ENCODE data around the gene SAP30BP. TPM values are rescaled to one million over a fixed set of nuclear protein-coding genes. Genes with fewer than 3 reads are reported as not detected.

Gene SAP30BP
- total and polyA plus RNA-seq, 2 of the 13 experiments (the other 11 are each of a cell fraction or from before 2014, with no cell fraction given): 67.7 to 99.4 TPM

- TF ChIP-seq ELK4 (CRISPR knock-in tag; IDR thresholded peaks at IDR 0.05; ENCODE audit: borderline replicate concordance) (no peak), ZNF557 (CRISPR knock-in tag; IDR thresholded peaks at IDR 0.05) (no peak), ZNF75D (CRISPR knock-in tag; IDR thresholded peaks at IDR 0.05; ENCODE audit: borderline replicate concordance) (no peak), FOXP1 (IDR thresholded peaks at IDR 0.05) (no peak), FOXP1 (CRISPR knock-in tag; IDR thresholded peaks at IDR 0.05) (no peak), ZNF768 (CRISPR knock-in tag; IDR thresholded peaks at IDR 0.05) (peak; percentile 9; the same call in 1 of the 2 replicates), ZNF274 (CRISPR knock-in tag; IDR thresholded peaks at IDR 0.05) (peak; percentile 48; the same call in 1 of the 2 replicates), SALL2 (CRISPR knock-in tag; IDR thresholded peaks at IDR 0.05) (peak; percentile 61; the same call in 1 of the 2 replicates), CENPBD1 (CRISPR knock-in tag; IDR thresholded peaks at IDR 0.05; ENCODE audit: borderline replicate concordance, low read depth) (no peak), ZBTB8A (CRISPR knock-in tag; IDR thresholded peaks at IDR 0.05; ENCODE audit: borderline replicate concordance, low read depth) (no peak), ZNF552 (CRISPR knock-in tag; IDR thresholded peaks at IDR 0.05; ENCODE audit: borderline replicate concordance) (no peak), TP53 (CRISPR knock-in tag; conservative IDR thresholded peaks at IDR 0.05) (no peak), ZFP36L1 (CRISPR knock-in tag; IDR thresholded peaks at IDR 0.05) (no peak), MXD4 (CRISPR knock-in tag; IDR thresholded peaks at IDR 0.05) (0 out of 2 replicates have a peak, but pooled peaks have one; percentile 31), EED (CRISPR knock-in tag; IDR thresholded peaks at IDR 0.05) (no peak)
- TF ChIP-seq, protein P1, sequence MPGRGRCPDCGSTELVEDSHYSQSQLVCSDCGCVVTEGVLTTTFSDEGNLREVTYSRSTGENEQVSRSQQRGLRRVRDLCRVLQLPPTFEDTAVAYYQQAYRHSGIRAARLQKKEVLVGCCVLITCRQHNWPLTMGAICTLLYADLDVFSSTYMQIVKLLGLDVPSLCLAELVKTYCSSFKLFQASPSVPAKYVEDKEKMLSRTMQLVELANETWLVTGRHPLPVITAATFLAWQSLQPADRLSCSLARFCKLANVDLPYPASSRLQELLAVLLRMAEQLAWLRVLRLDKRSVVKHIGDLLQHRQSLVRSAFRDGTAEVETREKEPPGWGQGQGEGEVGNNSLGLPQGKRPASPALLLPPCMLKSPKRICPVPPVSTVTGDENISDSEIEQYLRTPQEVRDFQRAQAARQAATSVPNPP (CRISPR knock-in tag; IDR thresholded peaks at IDR 0.05): no peak
- TF ChIP-seq, protein P2, sequence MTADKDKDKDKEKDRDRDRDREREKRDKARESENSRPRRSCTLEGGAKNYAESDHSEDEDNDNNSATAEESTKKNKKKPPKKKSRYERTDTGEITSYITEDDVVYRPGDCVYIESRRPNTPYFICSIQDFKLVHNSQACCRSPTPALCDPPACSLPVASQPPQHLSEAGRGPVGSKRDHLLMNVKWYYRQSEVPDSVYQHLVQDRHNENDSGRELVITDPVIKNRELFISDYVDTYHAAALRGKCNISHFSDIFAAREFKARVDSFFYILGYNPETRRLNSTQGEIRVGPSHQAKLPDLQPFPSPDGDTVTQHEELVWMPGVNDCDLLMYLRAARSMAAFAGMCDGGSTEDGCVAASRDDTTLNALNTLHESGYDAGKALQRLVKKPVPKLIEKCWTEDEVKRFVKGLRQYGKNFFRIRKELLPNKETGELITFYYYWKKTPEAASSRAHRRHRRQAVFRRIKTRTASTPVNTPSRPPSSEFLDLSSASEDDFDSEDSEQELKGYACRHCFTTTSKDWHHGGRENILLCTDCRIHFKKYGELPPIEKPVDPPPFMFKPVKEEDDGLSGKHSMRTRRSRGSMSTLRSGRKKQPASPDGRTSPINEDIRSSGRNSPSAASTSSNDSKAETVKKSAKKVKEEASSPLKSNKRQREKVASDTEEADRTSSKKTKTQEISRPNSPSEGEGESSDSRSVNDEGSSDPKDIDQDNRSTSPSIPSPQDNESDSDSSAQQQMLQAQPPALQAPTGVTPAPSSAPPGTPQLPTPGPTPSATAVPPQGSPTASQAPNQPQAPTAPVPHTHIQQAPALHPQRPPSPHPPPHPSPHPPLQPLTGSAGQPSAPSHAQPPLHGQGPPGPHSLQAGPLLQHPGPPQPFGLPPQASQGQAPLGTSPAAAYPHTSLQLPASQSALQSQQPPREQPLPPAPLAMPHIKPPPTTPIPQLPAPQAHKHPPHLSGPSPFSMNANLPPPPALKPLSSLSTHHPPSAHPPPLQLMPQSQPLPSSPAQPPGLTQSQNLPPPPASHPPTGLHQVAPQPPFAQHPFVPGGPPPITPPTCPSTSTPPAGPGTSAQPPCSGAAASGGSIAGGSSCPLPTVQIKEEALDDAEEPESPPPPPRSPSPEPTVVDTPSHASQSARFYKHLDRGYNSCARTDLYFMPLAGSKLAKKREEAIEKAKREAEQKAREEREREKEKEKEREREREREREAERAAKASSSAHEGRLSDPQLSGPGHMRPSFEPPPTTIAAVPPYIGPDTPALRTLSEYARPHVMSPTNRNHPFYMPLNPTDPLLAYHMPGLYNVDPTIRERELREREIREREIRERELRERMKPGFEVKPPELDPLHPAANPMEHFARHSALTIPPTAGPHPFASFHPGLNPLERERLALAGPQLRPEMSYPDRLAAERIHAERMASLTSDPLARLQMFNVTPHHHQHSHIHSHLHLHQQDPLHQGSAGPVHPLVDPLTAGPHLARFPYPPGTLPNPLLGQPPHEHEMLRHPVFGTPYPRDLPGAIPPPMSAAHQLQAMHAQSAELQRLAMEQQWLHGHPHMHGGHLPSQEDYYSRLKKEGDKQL (CRISPR knock-in tag; IDR thresholded peaks at IDR 0.05; ENCODE audit: low read depth): no peak
- TF ChIP-seq, protein P3, sequence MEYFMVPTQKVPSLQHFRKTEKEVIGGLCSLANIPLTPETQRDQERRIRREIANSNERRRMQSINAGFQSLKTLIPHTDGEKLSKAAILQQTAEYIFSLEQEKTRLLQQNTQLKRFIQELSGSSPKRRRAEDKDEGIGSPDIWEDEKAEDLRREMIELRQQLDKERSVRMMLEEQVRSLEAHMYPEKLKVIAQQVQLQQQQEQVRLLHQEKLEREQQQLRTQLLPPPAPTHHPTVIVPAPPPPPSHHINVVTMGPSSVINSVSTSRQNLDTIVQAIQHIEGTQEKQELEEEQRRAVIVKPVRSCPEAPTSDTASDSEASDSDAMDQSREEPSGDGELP (IDR thresholded peaks at IDR 0.05; ENCODE audit: borderline replicate concordance, low read depth): peak; percentile 98
Measured at GRCh38 chr17:75633486-75634375, 33.4 kb upstream of the SAP30BP start (continued).
